Hematopoietic multipotent progenitor cell treated with erythropoietin and hydrocortisone succinate and interleukin-3 and kit ligand, for 4 days (in vitro differentiated cells): ENCODE measurements around the gene SENP1.

Source experiments
- DNase-seq: peaks from one replicate; pipeline ENCODE4 v3.0.0-alpha.2; 2015

Gene SENP1

DNA sequence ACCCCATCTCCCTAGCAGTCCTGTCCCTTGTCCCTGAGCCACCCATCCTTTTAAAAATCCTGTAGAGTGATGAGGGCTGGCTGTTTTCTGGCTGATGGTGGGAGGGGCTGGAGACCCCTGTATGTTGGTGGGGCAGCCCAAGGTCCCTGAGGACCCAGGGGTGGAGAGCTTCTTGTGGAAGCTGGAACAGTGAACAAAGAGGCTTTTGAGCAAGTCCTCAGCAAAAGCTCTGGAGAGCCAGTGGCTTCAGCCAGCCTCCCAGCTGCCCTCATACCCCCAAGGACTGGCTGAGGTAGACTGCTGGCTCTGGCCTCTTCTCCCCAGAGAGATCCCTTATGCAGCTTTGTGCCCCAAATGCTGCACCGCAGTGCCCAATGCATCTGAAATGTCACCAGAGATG lies 72.4 kb downstream of the SENP1 start:
- DNase-seq, result no peak

DNA sequence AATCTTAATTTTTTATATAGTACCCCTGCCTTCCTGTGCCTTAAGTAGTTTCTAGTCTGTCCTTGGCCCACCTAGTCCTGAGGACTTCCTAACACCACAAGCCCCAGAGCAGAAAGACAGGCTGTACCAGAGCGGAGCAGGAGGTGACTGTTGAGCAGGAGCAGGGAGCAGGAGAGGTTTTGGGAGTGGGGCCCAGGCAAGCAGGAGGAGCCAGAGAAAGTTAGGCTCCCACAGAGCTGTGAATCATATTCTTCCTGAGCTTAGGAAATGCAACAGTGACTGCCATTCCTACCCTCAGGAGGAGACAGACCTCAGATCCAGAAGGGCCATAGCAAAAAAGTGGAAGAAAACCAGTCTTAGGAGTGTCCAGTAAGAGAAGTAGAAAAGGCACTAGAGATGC lies 73.3 kb downstream of the SENP1 start:
- no peak for DNase-seq

GRCh38 chr12:48031135-48031960 lies 74.5 kb downstream of the SENP1 start:
- DNase-seq, result no peak

- peak; percentile 18 for DNase-seq
These were observed 75.7 kb downstream of the SENP1 start for GRCh38 chr12:48030173-48030650.

DNA sequence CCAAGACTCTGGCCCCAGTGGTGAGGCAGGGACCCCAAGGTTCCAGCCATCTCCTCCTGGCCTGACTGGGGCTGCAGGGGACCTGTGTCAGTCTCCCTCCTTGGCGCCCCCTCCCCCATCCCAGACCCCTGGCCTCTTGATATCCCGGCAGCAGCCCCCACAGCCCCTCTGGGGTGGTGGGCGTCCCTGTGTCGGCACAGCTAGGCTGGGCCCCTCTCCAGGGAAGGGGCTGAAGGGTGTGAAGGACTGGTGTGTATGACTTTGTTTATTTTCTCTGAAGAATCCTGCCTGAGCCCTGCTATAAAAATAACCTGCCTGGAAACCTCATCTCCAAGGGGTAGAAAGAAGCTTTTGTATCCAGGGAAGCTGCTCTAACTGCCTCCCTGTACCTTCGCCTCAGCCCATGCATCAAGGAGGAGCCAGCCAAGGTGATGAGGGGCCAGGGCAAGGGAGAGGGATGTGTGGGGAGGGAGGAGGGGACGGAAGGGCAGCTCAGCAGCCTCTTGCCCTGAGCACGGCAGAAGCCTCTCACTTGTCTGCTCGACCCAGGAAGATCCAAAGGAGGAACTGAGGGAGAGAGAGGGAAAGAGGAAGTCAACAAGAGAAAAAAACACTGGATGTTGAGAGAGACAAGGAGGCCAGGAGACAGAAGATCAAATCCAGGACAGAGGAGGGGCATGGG lies 76.2 kb downstream of the SENP1 start:
- peak; percentile 20 for DNase-seq

DNA sequence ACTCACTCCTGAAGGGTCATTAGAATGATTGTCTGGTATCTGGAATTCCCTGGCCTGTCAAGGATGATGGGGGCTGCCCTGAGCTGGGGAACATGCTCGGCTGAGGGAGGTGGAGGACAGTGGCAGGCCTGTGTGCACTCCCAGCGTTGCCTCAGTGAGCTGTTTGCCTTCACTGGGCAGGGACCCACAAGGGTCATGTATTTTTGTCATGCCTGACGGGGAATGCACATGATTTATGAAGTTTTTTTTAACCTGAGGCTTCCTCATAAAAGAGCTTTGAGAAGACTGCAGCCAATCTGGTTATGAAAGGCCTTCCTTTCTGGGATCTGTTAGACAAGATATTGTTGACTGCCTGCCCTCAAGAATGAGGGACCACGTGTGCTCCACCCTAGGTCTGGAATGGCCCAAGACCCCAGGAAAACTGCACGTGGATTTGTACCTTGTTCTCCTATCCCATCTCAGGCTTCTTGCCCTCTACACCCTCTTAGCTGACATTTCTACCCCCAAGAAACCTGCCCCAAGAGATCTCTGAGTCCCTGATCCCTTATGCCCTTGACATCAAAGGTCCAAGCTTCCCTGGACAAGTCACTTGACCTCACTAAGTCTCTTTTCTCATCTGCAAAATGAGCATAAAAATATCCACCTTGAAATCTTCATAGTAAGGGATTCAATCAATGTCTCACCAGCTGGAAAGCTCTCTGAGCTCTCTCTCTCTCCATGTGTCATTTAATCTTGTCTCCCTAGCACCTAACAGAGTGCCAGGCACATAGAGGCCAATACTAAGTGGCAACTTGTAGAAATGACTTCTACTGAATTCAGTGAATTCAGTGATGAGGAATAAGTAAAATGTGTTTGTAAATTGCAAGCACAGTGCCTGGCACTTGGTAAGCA lies 77.1 kb downstream of the SENP1 start:
- peak; percentile 56 for DNase-seq

- DNase-seq, result peak; percentile 17
These were observed 78.5 kb downstream of the SENP1 start for GRCh38 chr12:48027183-48028002.

DNA sequence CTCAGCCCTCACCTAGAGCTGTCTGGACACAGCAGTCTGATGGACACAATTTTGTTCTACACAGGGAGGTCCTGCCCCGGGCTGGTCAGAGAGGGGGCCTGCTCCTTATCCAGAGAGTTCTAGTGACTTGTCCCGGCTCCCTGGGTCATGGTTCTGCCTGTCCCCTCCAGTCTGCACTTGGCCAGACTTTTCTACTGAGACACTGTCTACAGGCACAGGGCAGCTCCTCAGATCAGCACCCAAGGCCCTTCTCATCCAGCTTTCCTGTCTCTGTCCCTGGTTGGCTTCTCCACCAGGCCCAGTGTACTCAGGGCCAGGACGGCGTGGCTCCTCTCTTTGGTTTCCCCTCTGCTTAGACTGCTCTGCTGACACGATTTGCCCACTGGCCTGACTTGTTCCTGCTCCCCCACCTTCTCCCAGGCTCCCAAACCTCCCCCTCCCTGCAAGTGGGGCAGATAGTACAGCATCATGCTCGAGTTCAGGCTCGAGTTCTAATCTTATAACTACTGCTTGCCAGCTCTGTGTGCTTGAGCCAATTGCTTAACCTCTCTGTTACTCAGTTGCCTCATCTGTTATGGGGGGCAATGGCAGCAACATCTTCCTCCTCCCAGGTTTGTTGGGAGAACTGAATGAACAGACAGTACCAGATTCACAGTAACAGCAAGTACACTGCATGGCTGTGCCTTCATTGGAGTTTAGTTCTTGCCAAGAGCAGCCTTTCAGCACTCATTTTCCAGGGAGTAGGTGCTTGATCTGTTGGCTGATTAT lies 79.6 kb downstream of the SENP1 start:
- no peak for DNase-seq

- no peak for DNase-seq
These were observed 80.6 kb downstream of the SENP1 start for GRCh38 chr12:48025281-48025680.

DNA sequence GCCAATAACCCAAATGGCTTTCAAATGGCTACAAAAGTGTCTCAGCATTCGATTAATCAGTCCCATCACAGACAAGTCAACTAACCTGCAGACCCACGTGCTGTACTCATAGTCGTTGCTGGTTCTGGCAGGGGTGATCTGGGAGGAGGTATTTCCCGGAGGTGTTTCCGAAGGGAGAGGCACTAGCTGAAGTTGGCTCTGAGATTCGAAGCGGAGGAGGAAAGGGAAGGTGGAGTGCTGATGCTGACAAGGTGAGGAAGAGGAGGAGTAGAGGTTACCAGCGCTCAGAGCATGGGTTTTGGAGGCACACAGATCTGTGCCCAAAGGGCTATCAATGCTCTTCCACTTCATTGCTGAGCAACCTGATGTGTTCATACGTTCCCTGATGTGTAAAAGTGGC lies 81.1 kb downstream of the SENP1 start:
- no peak for DNase-seq

DNA sequence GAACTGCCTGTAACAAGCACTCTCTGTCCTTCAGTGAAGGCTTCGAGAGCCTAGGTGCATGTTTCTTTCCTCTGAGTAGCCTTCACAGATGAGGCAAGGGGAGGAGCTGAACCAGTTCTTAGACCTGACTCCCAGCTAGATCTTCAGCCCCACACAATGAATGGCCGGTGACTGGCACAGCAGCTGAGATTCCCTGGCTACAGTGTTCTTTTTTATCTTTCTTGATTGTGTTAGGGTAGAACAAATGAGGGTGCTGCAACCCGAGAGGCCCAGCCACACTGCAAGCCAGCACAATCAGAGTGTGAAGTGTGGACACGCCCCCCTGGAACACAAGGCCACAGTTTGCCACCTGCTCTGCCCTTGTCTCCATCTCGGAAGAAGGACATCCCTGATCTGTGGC lies 82.5 kb downstream of the SENP1 start:
- no peak for DNase-seq

DNA sequence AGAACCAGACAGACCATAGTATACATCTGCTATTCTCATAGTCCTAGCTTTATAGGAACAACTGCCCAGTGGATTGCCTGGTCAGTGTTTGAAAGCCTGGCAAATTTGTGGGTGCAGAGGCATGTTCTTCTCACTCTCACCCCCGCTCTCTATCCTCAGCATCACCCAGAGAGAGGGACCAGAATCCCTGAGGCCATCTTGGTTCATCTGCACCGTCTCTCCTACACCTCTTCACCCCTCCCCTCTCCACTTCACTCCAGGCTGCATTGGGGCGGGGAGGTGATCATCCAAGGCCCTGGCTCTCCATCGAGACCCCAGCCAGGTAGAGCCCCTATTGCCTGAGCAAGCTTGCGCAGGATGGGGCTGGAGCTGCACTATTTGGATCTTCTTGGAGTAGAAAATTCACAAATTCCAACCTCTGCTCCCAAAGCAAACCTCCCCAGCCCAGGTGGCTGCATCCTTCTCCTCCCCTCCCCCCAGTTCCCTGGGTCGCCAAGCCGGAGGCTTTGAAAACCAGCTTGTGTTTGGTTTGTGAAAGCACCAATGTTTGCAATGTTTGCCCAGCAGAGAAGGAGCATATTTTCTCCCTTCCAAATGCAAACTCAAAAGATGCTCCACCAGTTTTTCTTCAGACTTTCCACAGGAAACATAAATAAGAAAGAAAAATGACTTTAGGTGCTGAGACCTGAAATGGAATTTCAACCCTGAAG lies 83.0 kb downstream of the SENP1 start:
- no peak for DNase-seq

DNA sequence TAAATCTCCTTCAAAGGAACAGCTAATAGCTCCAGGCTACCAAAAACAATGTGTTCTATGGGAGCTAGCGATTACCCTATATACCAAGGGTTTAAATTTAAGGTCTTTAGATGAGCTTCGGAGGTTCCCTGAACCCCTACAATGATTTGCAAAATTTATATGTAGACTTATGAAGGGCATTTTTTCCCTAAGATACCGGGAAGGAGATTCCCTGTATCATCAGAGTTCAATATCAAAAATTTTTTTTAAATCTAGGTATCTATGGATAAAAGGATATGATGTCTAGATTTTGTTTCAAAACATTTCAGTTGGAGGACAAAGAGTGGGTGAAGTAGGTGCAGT lies 83.7 kb downstream of the SENP1 start:
- DNase-seq, result no peak

DNA sequence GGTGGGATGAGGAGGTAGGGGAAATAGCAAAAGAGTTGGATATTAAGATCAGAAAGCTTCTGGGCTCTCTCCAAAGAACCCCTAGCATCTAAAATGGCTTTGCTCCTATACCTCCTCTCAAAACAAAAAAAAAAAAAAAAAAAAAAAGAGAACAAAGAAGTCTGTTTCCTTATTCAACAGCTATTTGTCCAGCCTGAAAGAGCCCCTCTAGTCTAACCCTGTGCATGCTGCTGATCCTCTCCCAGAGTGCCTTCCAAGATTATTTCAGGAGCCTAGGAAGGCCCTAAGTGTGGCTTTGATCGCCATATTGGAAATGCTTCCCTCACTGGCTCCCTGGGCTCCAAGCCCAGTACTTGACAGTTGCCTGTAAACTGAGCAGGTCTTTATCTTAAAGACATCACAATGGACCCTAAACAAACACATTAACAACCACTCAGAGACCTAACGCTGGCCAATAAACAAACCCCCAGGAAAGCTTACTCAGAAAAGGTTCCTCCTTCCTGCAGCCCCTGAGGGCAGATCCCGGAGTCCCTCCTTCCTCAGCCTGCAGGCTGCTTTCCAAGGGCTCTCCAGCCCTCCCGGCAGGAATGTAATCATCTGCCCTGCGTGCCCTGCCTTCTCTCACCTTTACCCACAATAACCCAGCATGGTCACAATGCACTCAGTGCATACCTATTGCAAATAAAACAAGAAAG lies 84.2 kb downstream of the SENP1 start:
- no peak for DNase-seq

DNA sequence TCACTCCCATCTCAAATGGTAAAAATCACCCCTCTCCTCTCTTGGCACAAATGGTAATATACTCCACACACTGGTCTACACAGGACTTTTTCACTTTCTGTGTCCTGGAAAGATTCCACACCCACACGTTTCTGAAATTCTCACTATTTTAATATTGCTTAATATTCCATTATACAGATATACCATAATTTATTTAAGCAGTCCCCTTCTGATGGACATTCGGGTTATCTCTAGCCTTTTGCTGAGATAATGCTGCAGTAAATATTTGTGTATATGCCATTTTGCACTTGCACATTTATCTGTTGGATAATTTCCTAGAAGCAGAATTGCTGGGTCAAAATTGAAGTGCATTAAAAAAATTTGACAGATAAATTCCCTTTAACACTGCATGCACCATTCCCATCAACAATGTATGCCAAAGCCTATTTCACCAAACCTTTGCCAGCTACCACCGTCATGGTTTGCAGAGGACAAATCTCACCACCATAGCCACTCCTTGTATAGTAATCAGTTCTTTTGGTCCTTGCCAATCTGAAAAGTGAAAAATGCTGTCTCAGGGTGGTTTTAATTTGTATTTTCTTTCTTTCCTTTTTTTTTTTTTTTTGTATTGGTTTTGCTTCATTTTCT lies 86.1 kb downstream of the SENP1 start:
- no peak for DNase-seq

GRCh38 chr12:48018618-48018995 lies 87.3 kb downstream of the SENP1 start:
- no peak for DNase-seq

DNA sequence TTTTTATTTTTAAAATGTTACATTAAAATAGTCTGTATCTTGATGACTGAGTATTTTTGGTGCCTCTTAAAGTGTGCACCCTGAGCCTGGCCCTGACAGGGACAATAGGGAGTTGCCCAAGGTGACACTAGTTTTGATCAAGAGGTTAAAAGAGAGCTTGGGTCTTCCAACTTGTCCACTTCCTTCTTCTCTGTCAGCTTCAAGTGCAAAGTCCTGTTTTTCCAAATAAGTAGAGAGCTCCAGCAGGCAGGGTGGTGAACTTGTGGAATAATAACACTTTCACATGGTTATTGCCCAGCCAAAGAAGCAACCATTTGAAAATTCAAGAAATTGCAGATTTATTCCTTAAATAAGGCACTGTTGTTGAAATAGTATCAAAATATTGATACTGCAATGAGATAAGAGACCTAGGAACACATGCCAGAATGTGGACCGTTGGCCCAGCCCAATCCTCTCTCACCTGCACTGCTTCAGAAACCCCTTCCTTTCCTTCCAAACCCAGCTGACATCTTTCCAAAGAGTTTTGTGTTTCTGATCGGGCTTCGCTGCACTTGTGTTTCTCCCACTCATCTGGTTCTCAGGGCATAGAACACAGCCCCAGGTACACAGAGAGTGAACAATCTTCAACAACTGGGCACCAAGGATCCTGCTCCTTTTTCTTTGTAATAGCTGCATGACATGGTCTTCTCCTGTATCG lies 87.8 kb downstream of the SENP1 start:
- DNase-seq, result no peak

GRCh38 chr12:48017496-48017895 lies 88.4 kb downstream of the SENP1 start:
- DNase-seq, result no peak

- DNase-seq, result no peak
These were observed 89.4 kb downstream of the SENP1 start for GRCh38 chr12:48016373-48017020.
